ENCODE measurements around the gene LDLRAD4.

Gene LDLRAD4

DNA sequence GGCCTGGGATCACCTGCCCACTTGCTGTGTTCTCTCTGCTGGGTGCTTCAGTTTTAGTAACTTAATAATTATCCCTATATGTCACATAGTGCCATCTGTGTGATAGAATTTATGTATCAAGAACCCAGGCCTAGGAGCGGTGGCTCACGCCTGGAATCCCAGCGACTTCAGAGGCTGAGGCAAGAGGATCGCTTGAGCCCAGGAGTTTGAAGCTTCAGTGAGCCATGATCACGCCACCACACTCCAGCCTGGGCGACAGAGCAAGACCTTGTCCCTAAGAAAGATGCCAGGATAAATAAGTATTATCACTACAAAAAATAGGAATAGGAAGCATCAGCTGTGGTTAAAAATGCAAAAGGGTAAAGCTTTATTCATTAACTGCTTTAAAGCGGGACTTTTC, 267.0 kb downstream of the LDLRAD4 start:
- TF ChIP-seq, protein P1, sequence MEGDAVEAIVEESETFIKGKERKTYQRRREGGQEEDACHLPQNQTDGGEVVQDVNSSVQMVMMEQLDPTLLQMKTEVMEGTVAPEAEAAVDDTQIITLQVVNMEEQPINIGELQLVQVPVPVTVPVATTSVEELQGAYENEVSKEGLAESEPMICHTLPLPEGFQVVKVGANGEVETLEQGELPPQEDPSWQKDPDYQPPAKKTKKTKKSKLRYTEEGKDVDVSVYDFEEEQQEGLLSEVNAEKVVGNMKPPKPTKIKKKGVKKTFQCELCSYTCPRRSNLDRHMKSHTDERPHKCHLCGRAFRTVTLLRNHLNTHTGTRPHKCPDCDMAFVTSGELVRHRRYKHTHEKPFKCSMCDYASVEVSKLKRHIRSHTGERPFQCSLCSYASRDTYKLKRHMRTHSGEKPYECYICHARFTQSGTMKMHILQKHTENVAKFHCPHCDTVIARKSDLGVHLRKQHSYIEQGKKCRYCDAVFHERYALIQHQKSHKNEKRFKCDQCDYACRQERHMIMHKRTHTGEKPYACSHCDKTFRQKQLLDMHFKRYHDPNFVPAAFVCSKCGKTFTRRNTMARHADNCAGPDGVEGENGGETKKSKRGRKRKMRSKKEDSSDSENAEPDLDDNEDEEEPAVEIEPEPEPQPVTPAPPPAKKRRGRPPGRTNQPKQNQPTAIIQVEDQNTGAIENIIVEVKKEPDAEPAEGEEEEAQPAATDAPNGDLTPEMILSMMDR (IDR thresholded peaks at IDR 0.05): no peak

DNA sequence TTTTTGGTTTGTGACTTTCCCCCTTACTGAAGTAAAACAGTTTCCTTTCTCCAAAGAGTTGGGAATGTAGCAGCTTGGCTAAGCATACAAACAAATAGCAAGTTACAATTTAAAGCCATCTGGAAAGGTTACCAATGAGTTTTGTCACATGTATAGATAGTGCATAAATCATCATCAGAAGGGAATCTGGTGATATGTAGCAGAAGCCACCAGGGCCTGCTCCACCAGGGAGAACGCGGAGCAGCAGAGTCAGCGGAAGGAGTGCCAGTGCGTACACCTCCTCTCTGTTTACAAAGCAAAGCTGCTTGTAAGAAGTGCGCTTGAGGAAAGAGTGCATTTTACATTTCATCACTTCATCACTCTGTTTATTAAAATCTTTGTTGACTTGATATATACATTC, 267.7 kb downstream of the LDLRAD4 start:
- TF ChIP-seq, protein P1 (IDR thresholded peaks at IDR 0.05): no peak

GRCh38 chr18:13486686-13487085, 268.1 kb downstream of the LDLRAD4 start:
- TF ChIP-seq, protein P1 (IDR thresholded peaks at IDR 0.05): no peak

DNA sequence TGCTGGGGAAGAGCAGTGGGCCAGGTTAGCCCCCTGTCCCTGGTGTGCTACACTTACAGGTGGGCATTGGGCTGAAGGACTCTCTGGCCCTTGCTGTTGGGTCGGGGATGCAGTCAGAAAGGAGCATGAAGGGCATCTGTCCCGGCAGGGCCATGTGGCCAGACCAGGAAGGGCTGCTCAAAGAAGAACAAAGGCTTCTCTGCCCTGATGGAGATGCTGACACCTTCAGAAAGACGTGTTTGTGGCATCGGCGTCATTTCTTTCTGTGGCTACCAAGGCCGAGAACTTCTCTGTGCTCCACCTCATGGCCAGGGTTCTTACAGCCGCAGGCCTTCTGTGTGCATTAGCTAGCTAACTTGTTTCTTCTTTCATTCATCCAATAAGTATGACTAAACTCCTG, 268.7 kb downstream of the LDLRAD4 start:
- TF ChIP-seq, protein P1 (IDR thresholded peaks at IDR 0.05): no peak

GRCh38 chr18:13488281-13488929, 269.8 kb downstream of the LDLRAD4 start:
- TF ChIP-seq, protein P1 (IDR thresholded peaks at IDR 0.05): no peak

- TF ChIP-seq, protein P1 (IDR thresholded peaks at IDR 0.05): no peak
Observed at GRCh38 chr18:13491138-13491537, 272.6 kb downstream of the LDLRAD4 start.

- TF ChIP-seq, protein P1 (IDR thresholded peaks at IDR 0.05): no peak
Observed at GRCh38 chr18:13492314-13492713, 273.8 kb downstream of the LDLRAD4 start.

GRCh38 chr18:13493079-13493478, 274.5 kb downstream of the LDLRAD4 start:
- TF ChIP-seq, protein P1 (IDR thresholded peaks at IDR 0.05): no peak
